Measurements from ENCODE around the gene SCG5.

DNA sequence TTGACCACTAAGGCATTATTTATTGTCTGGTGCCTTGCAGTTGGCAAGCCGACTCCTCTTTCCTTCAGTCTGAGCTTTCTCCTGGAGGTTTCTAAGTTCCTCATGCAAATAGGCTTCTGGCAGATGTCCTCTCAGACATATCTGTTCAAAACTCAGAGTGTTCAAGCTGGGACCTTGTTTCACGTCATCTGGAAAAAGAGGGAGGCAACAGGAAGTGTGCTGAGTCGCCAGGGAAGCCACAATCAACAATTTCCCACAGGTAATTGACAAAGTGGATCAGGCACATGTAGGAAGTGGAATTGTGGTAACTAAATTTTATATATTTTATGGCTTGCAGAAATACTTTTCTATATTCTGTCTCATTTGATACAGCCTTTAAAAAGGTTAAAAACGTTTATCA, 14.6 kb downstream of the SCG5 start:
- TF ChIP-seq, protein P1, sequence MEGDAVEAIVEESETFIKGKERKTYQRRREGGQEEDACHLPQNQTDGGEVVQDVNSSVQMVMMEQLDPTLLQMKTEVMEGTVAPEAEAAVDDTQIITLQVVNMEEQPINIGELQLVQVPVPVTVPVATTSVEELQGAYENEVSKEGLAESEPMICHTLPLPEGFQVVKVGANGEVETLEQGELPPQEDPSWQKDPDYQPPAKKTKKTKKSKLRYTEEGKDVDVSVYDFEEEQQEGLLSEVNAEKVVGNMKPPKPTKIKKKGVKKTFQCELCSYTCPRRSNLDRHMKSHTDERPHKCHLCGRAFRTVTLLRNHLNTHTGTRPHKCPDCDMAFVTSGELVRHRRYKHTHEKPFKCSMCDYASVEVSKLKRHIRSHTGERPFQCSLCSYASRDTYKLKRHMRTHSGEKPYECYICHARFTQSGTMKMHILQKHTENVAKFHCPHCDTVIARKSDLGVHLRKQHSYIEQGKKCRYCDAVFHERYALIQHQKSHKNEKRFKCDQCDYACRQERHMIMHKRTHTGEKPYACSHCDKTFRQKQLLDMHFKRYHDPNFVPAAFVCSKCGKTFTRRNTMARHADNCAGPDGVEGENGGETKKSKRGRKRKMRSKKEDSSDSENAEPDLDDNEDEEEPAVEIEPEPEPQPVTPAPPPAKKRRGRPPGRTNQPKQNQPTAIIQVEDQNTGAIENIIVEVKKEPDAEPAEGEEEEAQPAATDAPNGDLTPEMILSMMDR (IDR thresholded peaks at IDR 0.05), result no peak
- TF ChIP-seq POLR2A (IDR thresholded peaks at IDR 0.05; ENCODE audit: low read depth) (no peak), EP300 (IDR thresholded peaks at IDR 0.05) (no peak)
